KMS-11 (cell line): ENCODE data around the gene GKAP1.

Experiments used
- H2AFZ ChIP-seq: fragments of 200-600 bp; sonication (generic); 2 replicates; pipeline ENCODE4 v1.6.1; 2016; ENCODE audit warnings: antibody characterized with exemption, mixed run types, low read depth
- H3K27ac ChIP-seq: fragments of 200-600 bp; sonication (generic); 2 replicates; pipeline ENCODE4 v1.6.1; 2016; ENCODE audit warnings: mild to moderate bottlenecking, mixed run types
- H3K27me3 ChIP-seq: fragments of 200-600 bp; sonication (generic); 2 replicates; pipeline ENCODE4 v1.6.1; 2017; ENCODE audit warnings: mild to moderate bottlenecking, low read depth, mixed run types, moderate library complexity; ENCODE audit not compliant: insufficient read depth
- H3K36me3 ChIP-seq: fragments of 200-600 bp; sonication (generic); 2 replicates; pipeline ENCODE4 v1.6.1; 2017; ENCODE audit warnings: mild to moderate bottlenecking, mixed run types; ENCODE audit not compliant: insufficient read depth
- H3K4me1 ChIP-seq: fragments of 200-600 bp; sonication (generic); 2 replicates; pipeline ENCODE4 v1.6.1; 2016; ENCODE audit warnings: mild to moderate bottlenecking, low read depth, mixed run types; ENCODE audit not compliant: poor library complexity, severe bottlenecking
- H3K4me2 ChIP-seq: fragments of 200-600 bp; sonication (generic); 2 replicates; pipeline ENCODE4 v1.7.0; 2016; ENCODE audit warnings: mild to moderate bottlenecking, mixed run types
- H3K4me3 ChIP-seq: fragments of 200-600 bp; sonication (generic); IDR thresholded peaks from 2 replicates; pipeline ENCODE4 v1.6.1; 2017; ENCODE audit warnings: low read depth, low read length, mixed read lengths; ENCODE audit not compliant: insufficient read depth
- H3K79me2 ChIP-seq: fragments of 200-600 bp; sonication (generic); 2 replicates; pipeline ENCODE4 v1.6.1; 2016; ENCODE audit warnings: low read depth, mixed run types; ENCODE audit not compliant: insufficient read depth
- H3K9ac ChIP-seq: fragments of 200-600 bp; sonication (generic); 2 replicates; pipeline ENCODE4 v1.6.1; 2016; ENCODE audit warnings: mild to moderate bottlenecking, mixed run types
- H4K20me1 ChIP-seq: fragments of 200-600 bp; sonication (generic); 2 replicates; pipeline ENCODE4 v1.6.1; 2016; ENCODE audit warnings: mild to moderate bottlenecking, mixed run types; ENCODE audit not compliant: insufficient read depth
- TF ChIP-seq, protein P1 (sequence below): fragments of 200-600 bp; sonication (generic); conservative IDR thresholded peaks from 2 replicates; pipeline ENCODE4 v1.6.1; 2017; ENCODE audit warnings: low read depth, mild to moderate bottlenecking, antibody characterized with exemption, low read length, moderate library complexity, mixed read lengths

Gene GKAP1

DNA sequence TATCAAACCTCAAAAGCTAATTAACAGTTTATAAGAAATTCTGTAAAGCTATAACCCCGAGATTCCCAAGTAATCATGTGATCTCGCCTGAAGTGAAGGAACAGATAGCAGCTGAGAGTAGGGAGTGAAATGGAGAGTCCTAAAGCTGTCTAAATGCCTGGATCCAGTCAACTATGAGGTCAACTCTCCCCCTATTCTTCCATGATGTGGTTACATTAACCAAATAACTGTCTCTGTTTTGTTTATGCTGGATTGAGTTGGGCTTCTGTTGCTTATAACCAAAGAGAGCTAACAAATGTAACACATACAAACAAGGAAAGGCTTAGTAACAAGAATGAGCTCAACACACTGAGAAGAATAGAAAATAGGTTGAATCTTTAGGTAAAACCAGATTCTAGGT, 41.6 kb downstream of the GKAP1 start:
- Histone ChIP-seq H3K79me2 (no peaks in the 10 kb centered on the region), H3K9ac (no peak overlapping the region), H3K4me1 (no peaks in the 10 kb centered on the region), H4K20me1 (no peaks in the 10 kb centered on the region), H3K4me2 (no peak overlapping the region), H2AFZ (no peak overlapping the region), H3K27me3 (no peaks in the 10 kb centered on the region), H3K27ac (no peak overlapping the region), H3K4me3 (no peak overlapping the region), H3K36me3 (no peaks in the 10 kb centered on the region)
- TF ChIP-seq, protein P1, sequence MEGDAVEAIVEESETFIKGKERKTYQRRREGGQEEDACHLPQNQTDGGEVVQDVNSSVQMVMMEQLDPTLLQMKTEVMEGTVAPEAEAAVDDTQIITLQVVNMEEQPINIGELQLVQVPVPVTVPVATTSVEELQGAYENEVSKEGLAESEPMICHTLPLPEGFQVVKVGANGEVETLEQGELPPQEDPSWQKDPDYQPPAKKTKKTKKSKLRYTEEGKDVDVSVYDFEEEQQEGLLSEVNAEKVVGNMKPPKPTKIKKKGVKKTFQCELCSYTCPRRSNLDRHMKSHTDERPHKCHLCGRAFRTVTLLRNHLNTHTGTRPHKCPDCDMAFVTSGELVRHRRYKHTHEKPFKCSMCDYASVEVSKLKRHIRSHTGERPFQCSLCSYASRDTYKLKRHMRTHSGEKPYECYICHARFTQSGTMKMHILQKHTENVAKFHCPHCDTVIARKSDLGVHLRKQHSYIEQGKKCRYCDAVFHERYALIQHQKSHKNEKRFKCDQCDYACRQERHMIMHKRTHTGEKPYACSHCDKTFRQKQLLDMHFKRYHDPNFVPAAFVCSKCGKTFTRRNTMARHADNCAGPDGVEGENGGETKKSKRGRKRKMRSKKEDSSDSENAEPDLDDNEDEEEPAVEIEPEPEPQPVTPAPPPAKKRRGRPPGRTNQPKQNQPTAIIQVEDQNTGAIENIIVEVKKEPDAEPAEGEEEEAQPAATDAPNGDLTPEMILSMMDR = no peak

DNA sequence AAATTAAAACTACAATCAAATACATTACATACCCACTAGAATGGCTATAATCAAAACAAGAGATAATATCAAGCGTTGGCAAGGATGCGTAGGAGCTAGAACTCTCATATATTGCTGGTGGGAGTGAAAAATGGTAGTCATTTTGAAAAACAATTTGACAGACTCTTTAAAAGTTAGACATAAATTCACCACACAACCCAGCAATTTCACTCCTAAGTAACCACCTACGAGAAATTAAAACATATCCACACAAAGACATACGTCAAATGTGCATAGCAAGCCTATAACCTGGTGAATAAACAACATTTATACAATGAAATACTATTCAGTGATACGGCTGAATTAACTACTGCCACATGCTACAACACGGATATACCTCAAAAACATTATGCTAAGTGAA, 44.7 kb downstream of the GKAP1 start:
- no peak overlapping the region for H2AFZ ChIP-seq
- no peak overlapping the region for H3K4me3 ChIP-seq
- H3K27ac ChIP-seq = no peak overlapping the region
- H3K4me2 ChIP-seq = no peak overlapping the region
- no peaks in the 10 kb centered on the region for H4K20me1 ChIP-seq
- H3K27me3 ChIP-seq = no peaks in the 10 kb centered on the region
- TF ChIP-seq, protein P1 = no peak
- H3K79me2 ChIP-seq = no peaks in the 10 kb centered on the region
- no peaks in the 10 kb centered on the region for H3K36me3 ChIP-seq
- H3K9ac ChIP-seq = no peak overlapping the region
- H3K4me1 ChIP-seq = no peaks in the 10 kb centered on the region

DNA sequence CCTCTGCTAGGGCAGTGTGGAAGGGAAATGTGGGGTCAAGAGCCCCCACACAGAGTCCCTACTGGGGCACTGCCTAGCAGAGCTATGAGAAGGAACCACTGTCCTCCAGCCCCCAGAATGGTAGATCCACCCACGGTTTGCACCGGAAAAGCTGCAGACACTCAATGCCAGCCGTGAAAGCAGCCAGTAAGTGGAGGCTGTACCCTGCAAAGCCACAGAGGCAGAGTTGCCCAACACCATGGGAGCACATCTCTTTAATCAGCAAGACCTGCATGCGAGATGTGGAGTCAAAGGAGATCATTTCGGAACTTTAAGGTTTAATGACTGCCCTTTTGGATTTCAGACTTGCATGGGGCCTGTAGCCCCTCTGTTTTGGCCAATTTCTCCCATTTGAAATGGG, 52.2 kb downstream of the GKAP1 start:
- H2AFZ ChIP-seq = no peak overlapping the region
- H3K4me1 ChIP-seq = no peaks in the 10 kb centered on the region
- H3K27ac ChIP-seq = no peak overlapping the region
- no peaks in the 10 kb centered on the region for H3K27me3 ChIP-seq
- no peak overlapping the region for H3K4me3 ChIP-seq
- H4K20me1 ChIP-seq = no peaks in the 10 kb centered on the region
- no peaks in the 10 kb centered on the region for H3K36me3 ChIP-seq
- H3K4me2 ChIP-seq = no peak overlapping the region
- no peak overlapping the region for H3K9ac ChIP-seq
- H3K79me2 ChIP-seq = no peaks in the 10 kb centered on the region
- TF ChIP-seq, protein P1 = no peak

DNA sequence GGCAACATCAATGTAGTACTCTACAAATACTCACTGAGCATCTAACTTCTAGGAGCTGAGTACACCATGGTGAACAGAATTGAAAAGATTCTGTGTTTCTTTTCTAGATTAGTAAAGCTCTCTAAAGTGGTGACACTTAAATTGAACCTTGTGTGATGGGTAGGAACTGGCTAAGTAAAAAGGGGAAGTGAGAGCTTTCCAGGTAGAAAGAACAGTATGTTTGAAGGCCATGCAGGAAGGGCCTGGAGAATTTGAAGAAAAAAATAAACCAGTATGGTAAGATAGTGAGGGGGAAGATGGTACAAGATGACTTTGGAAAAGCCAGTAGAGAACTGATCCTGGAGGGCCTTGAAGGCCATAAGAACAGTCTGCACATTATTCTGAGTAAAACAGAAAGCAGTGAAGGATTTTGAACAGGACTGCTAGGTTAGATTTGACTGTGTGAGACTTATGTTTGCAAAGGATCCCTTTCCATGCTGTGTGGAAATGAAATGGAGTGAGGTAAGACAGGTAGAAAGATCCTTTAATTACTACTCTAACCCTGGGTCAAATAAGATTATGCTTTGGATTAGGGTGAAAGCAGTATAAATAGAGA, 63.1 kb downstream of the GKAP1 start:
- no peak overlapping the region for H3K4me3 ChIP-seq
- no peak overlapping the region for H3K4me2 ChIP-seq
- H3K79me2 ChIP-seq = no peaks in the 10 kb centered on the region
- H4K20me1 ChIP-seq = no peaks in the 10 kb centered on the region
- peaks cover 4% of the 10 kb centered on the region for H3K4me1 ChIP-seq
- H3K27me3 ChIP-seq = no peaks in the 10 kb centered on the region
- H3K36me3 ChIP-seq = no peaks in the 10 kb centered on the region
- no peak overlapping the region for H2AFZ ChIP-seq
- H3K9ac ChIP-seq = no peak overlapping the region
- H3K27ac ChIP-seq = no peak overlapping the region
- TF ChIP-seq, protein P1 = no peak

DNA sequence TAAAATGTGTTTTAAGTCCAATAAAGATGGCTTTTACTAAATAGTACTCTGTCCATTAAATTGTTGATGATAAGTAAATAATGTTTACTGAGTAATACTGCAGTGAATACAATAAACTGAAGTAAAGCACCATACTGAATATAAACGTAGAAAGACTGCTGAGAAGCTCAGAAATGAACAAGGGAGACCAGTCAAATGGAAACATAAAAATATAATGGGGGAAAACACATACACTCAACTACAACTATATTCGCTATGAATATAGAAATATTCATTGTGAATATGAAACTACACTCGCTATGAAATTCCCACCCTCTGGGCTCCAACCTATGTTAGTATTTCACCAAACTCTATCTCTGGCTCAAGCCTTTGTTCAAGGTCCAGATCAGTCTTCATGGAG, 67.9 kb downstream of the GKAP1 start:
- peaks cover 4% of the 10 kb centered on the region for H3K4me1 ChIP-seq
- no peaks in the 10 kb centered on the region for H3K27me3 ChIP-seq
- H3K36me3 ChIP-seq = no peaks in the 10 kb centered on the region
- H2AFZ ChIP-seq = no peak overlapping the region
- H3K79me2 ChIP-seq = no peaks in the 10 kb centered on the region
- no peak overlapping the region for H3K9ac ChIP-seq
- H4K20me1 ChIP-seq = no peaks in the 10 kb centered on the region
- TF ChIP-seq, protein P1 = no peak
- no peak overlapping the region for H3K27ac ChIP-seq
- no peak overlapping the region for H3K4me3 ChIP-seq
- no peak overlapping the region for H3K4me2 ChIP-seq
